HG03060 (cell line): Measurements from ENCODE around the gene CACNA2D1.

ENCODE experiments used
- ATAC-seq: cut with Tn5 transposase; IDR thresholded peaks from one replicate; pipeline ENCODE4 v1.9.1; 2021; ENCODE audit warnings: low read depth, moderate number of reproducible peaks; ENCODE audit not compliant: unreplicated experiment

CACNA2D1 gene

DNA sequence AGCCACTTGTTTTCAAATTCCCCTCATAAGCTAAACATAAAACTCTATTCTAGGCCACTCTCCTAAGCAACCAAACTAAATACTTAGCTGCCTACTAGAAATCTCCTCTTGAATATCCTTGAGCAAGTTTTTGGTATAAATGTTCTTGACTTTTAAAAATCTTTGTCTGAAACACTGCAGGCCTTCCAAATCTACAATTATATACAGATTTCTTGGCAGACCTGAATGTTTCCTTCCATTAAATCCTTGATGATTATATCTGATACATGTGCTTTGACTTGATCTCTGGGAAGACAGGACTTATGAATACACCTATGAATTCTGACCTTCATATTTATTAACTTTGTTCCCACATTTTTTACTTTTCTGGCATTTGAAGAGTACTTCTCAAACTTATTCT is 314.5 kb downstream of the CACNA2D1 start:
- no peak for ATAC-seq

GRCh38 chr7:82128546-82128945 is 315.0 kb downstream of the CACNA2D1 start:
- ATAC-seq, result no peak

DNA sequence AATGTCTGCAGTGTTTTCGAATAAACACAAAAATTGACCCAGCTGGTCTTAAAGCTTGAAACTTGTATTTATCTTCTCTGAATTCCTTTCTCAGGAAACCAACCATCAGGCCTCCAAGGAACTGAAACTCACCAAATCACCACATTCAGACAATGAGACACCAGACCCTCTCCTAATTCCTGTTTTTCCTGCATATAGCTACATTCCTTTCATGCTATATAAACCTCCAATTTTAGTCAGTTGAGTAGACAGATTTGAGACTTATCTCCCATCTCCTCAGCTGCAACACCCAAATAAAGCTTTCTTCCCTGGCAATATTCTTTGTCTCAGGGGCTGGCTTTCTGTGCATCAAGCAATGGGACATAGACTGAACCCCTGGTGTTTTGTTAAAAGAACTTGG is 317.0 kb downstream of the CACNA2D1 start:
- ATAC-seq, result no peak

GRCh38 chr7:82124445-82124844 is 319.1 kb downstream of the CACNA2D1 start:
- no peak for ATAC-seq

- ATAC-seq, result no peak
These were observed 321.3 kb downstream of the CACNA2D1 start for GRCh38 chr7:82122275-82122674.

DNA sequence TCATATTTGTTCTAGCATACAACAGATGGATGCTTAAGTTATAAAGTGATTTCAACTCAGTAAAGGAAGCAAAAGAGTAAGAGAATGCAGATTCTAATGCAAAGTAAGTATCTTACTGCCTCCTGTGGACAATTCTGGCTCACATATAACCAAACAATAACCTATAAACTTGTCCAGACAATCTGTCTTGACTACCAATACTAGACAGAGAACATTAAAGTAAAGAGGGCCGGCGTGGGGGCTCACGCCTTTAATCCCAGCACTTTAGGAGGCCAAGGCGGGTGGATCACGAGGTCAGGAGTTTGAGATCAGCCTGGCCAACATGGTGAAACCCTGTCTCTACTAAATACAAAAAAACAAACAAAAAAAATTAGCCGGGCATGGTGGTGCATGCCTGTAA is 329.3 kb downstream of the CACNA2D1 start:
- no peak for ATAC-seq

DNA sequence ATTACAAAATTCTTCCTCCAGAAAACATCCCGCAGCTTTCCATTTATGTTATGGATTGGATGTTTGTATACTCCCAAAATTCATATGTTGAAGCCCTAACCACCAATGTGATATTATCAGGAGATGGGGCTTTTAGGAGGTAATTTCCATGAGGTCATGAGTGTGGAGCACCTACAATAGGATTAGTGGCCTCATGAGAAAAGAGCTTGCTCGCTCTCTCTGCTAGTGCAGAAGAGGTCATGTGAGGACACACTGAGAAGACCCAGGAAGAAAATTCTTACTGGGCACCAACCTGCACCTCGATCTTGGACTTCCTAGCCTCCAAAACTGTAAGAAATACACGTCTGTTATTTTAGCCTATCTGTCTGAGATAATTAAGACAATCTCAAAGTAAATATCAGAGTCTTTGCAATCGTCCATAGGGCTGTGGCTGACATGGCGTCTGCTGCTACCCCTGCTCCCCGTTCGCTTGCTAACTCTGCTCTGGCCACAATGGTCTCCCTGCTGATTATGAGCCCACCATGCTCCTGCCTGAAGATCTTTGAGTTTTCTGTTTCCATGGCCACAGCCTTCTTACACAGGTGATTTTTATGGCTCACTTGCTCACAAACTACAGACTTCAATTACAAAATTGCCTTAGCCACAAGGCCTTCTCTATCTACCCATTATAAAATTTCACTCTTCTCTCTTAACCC is 333.3 kb downstream of the CACNA2D1 start:
- ATAC-seq, result no peak

DNA sequence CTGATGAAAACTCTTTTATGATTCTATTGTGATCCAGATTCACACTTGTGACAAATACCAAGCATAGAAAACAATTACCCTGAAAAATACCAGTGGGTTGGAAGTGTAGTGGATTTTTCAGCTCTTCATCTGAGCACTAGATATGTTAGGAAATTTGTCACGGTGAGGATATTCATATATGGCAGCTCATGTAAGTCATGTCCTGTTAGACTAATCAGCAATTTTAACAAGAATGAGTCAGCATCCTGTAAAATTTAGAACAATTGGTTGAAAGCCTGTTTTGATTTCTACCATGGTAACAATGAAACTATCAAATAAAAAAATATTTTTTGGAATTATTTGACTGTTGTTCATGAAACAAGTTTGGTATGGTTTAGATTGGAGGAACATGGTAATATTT is 334.3 kb downstream of the CACNA2D1 start:
- ATAC-seq, result no peak

DNA sequence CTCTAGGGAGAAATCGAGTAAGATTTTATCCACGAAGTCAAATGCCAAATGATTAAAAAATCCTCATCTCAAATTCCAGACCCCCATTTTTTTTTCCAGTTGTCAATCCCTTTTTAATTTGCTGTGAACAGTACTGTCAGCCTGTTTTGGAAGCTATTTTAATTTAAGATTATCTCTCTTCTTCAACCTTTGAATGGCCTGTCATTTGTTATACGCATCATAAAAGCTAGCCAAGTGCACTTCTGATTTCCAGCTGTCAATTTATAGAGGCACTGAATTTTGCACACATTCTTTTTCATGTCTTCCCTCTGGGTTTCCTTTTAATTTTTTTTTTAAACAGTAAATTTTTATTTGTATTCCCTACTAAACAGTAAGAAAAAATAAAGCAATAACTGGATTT is 337.4 kb downstream of the CACNA2D1 start:
- no peak for ATAC-seq

DNA sequence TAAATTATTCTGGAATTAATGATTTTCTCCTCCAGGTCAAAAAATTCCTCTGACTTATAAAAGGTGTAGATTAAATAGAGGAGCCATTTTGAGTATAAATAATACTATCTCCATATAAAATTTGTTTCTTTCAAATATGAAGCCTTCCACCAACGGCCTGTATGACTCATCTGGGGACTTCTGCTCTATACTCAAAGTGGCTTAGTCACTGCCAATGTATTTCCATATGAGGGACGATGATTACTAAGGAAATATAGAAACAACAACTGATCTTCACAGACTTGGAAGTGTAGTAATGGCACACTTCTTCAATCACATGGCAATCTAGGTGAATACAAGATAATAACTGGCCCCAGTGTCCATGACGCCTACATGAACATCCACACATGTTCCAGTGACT is 338.1 kb downstream of the CACNA2D1 start:
- ATAC-seq, result no peak

DNA sequence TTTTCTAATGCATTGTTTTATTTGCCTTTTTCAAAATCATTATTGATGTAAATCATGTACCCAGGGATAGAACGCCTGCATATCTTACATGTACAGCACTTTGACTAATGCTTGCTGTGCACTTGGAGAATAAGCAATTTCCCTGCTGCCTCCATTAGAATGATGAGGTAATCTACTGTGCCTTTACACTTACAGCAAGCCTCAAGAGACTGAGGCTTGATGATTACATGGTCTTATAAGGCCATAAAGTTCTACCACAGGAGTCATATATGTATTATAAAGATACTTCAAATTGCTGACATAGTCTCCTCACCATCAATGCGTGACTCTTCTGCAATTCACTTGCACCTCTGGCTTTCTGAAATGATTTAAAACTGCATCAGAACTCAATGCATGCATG is 345.2 kb downstream of the CACNA2D1 start:
- no peak for ATAC-seq

- ATAC-seq, result no peak
These were observed 352.4 kb downstream of the CACNA2D1 start for GRCh38 chr7:82091126-82091684.

DNA sequence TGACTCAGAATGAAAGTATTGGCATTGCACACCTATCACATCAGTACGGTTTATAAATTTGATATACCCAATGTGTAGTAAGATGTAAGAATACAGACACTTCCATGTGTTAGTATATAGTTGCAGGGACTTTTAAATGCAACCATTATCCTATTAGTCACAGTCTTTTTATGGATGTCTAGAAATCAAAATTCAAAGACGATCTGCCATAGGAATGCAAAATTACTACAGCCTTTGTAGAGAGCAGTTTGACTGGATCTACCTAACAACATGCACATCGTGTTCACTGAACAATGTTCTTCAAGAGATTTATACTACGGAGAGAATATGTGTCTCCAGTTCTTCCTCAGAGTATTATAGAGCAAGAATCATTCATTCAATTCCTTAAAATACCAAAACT is 356.5 kb downstream of the CACNA2D1 start:
- no peak for ATAC-seq

DNA sequence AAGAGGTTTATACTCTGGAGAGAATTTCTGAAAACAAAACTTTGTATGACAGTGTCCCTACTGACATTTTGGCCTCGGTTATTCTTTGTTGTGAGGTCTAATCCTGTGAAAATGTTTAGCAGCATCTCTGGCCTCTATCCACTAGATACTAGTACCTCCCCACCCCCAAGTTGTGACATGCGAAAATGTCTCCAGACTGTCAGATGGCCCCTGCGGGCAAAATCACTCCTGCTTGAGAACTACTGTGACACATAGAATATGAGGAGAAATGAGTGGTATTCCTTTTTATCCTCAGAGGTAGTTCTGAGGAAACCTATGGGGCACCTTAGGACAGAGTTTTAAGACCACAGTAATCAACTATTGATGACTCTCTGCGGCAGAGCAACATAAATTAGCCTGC is 358.5 kb downstream of the CACNA2D1 start:
- no peak for ATAC-seq

DNA sequence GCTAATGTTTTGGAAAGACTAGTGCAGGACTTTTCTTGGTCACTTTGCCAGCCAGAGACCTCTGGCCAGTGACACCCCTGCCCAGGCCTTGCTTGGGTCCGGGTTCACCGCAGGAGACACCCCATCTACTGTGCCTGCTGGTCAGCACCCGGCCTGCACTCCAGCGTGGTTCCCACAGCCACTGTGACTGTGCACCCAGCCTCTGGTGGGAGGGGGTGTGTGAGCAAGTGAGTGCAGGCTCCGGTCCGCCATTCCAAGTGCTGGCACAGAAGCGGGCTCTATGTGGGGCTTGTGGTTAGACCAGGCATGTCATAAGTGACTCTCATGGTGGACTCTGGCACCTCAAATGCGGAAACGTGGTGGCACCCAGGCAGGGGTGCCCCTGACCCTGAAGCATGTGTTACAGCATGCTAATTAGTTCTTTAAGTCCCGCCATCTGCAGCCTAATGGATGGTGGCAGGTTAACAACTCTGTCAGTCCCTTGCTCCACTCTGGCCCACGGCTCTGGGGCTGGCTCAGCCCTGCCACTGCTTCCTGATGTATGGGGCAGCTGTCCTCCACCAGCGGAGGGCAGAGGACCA is 361.8 kb downstream of the CACNA2D1 start:
- no peak for ATAC-seq

GRCh38 chr7:82080254-82080927 is 363.2 kb downstream of the CACNA2D1 start:
- ATAC-seq, result peak; percentile 30

GRCh38 chr7:82079527-82079926 is 364.1 kb downstream of the CACNA2D1 start:
- ATAC-seq, result no peak

DNA sequence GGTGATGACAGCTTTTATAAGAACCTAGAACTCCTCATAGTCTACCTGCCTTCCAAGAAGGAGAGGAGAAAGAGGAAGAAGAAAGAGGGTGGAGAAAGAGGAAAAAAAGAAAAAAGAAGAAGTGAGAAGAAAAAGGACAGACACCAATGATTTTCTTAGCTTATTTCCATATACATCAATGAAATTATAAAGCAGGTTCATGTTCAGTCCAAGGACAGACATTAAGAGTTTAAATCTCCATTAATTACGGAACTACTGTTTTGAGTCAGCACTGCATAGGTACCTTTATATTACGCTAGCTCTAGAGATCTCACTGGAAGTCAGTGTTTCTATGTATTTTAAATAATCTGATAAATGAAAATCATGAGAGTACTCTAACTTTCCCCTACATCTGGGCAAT is 364.8 kb downstream of the CACNA2D1 start:
- peak; percentile 42 for ATAC-seq

DNA sequence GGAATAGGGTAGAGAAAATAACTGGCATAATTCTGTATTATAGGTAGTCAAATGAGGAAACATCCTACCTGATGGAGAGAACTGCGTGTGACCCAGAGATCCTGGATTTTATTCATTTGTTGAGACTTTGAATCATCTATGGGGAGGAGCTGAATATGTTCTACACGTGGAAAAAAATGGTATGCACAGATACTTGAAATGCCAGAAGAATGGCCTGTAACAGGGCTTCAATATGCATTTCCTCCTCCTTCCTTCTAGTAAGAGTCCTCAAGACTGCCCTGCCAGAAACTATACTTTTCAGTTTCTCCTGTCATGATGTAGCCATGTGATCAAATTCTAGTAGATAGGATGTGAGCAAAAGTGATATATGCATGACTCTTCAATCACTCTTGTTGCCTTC is 372.1 kb downstream of the CACNA2D1 start:
- no peak for ATAC-seq

- ATAC-seq, result no peak
These were observed 375.8 kb downstream of the CACNA2D1 start for GRCh38 chr7:82067628-82068264.

DNA sequence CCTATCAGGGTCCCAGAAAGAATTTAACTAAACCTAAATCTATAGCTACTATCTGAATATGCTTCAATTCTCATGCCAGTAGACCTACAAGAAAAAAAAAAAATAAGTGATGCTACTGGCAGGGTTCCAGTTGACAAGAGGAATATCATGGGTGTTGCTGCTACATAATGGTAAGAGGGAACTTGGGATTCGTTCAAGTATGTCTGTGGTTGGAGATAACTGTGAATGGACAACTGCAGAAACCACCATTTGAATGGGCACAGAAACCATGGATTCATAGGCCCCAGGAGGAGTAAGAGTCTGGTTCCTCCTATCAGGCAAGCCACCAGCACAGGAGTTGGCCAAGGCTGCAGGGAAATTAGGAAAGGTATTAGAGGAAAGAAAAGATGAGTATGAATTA is 386.1 kb downstream of the CACNA2D1 start:
- ATAC-seq, result no peak
